Esophagus muscularis mucosa (tissue), 4 donors: Measurements from ENCODE around the gene KLHDC2. TPM values are rescaled to one million over a fixed set of nuclear protein-coding genes. Genes with fewer than 3 reads are reported as not detected.
"Not testable (repeated sequence)": the region's sequence is repeated elsewhere in the genome, so short reads cannot be mapped to it uniquely, and the experiment has no call there.

Source experiments
- DNase-seq: peaks from one replicate; pipeline ENCODE4 v3.0.0-alpha.2; 2017; ENCODE audit errors: extremely low spot score
- H3K27ac ChIP-seq, 4 donors: fragments of 200-600 bp; sonication (generic); replicated peaks in 1 of 4; 1 replicate in 3 of 4; 2 replicates in 1 of 4; pipeline ENCODE4 v1.5.1; 2016 to 2019; ENCODE audit warnings: mild to moderate bottlenecking in 1 of 4
- H3K27me3 ChIP-seq, 4 donors: fragments of 200-600 bp; sonication (generic); one replicate each; pipeline versions ENCODE4 v1.5.1 to v1.6.0; 2016 to 2019
- H3K36me3 ChIP-seq, 4 donors: fragments of 200-600 bp; sonication (generic); one replicate each; pipeline ENCODE4 v1.5.1; 2016 to 2019
- H3K4me1 ChIP-seq, 4 donors: fragments of 200-600 bp; sonication (generic); one replicate each; pipeline ENCODE4 v1.5.1; 2016 to 2019
- H3K4me3 ChIP-seq, 4 donors: fragments of 200-600 bp; sonication (generic); 1 replicate in 2 of 4; 2 replicates in 2 of 4; pipeline ENCODE4 v1.5.1; 2016 to 2019; ENCODE audit warnings: mild to moderate bottlenecking in 4 of 4, moderate library complexity in 1 of 4
- H3K9me3 ChIP-seq, 4 donors: fragments of 200-600 bp; sonication (generic); 1 replicate in 3 of 4; 2 replicates in 1 of 4; pipeline ENCODE4 v1.5.1; 2016 to 2019
- EP300 ChIP-seq: sonication (generic); formaldehyde crosslinking; IDR thresholded peaks from one replicate; pipeline ENCODE4 v1.6.1; 2017; ENCODE audit warnings: antibody characterized with exemption
- POLR2A ChIP-seq: fragments of 450-650 bp; IDR thresholded peaks from one replicate; pipeline ENCODE4 v1.6.1; 2017; ENCODE audit warnings: antibody characterized with exemption, moderate library complexity, mild to moderate bottlenecking, low read depth
- POLR2AphosphoS5 ChIP-seq, 2 donors: sonication (generic); formaldehyde crosslinking; IDR thresholded peaks; one replicate each; pipeline ENCODE4 v1.6.1; 2017; ENCODE audit warnings: antibody characterized with exemption in 2 of 2
- WGBS: methylation state at CpG from one replicate; pipeline ENCODE4 v1.1.5; 2018; 5-methylcytosine and 5-hydroxymethylcytosine counted together
- intact Hi-C: fragments of 100-400 bp; cut with DNase I; formaldehyde crosslinking; loops from one replicate; pipeline ENCODE4 v1.15.1; 2023
- total RNA-seq, 4 donors: library from RNA; depleted of rRNA; stranded (reverse); fragments of >200 nt; gene quantifications; one replicate each; pipeline versions ENCODE4 v1.1.0 to v1.2.1, GENCODE V29; 2016
- TF ChIP-seq, protein P1 (sequence below), 3 experiments: fragments of 200-600 bp in 2 of 3; fragments of 450-650 bp in 1 of 3; sonication (generic) in 2 of 3; IDR thresholded peaks; one replicate each; pipeline ENCODE4 v1.5.1; 2017 to 2019; ENCODE audit warnings: antibody characterized with exemption in 3 of 3, mild to moderate bottlenecking in 2 of 3, moderate library complexity in 1 of 3

Gene KLHDC2
- total RNA-seq, 4 donors from 2014 or later: 72.2 to 102 (median 85.8) TPM

DNA sequence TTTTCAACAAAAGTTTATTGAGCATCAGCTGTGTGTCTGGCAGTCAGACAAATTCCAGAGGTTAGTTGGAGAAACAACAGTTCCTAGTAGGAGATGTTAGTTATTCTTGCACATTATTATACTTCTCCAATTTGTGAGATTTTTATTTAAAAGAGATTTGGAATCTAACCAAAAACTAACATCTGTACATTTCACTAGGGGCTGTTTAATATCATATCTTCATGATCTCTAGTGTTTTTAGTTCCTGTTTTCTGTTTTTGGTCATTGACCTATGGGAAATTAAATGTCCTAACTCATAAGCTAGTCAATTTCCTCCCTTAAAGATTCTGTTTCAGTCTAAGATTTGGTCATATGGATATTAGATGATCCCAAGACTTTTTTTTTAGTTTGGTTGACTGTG, 34.1 kb upstream of the KLHDC2 start:
- Histone ChIP-seq H3K4me1 (no peaks in the 10 kb centered on the region), H3K36me3 (peaks cover 4 to 71% (median 39%) of the 10 kb centered on the region in 4 donors)
- intact Hi-C loops: no loop called here

DNA sequence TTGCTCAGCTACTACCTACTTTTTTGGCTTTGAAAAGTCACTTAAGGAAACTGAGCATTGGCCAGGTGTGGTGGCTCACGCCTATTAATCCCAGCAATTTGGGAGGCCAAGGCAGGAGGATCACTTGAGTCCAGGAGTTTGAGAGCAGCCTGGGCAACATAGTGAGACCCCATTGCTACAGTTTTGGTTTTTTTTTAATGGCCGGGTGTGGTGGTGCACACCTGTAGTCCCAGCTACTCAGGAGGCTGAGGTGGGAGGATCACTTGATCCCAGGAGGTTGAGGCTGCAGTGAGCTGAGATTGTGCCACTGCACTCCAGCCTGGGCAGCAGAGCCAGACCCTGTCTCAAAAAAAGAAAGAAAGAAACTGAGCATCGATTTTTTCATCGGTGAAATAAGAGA, 32.3 kb upstream of the KLHDC2 start:
- DNase-seq, intact Hi-C loops: not testable (repeated sequence)
- WGBS: 94% methylated on average over 4 of the region's 4 CpGs

More for the DNA sequence above, 34.1 kb upstream of the KLHDC2 start:
- no peak for DNase-seq
- Histone ChIP-seq H3K9me3 (no peaks in the 10 kb centered on the region), H3K27me3 (no peaks in the 10 kb centered on the region), H3K4me3 (no peak overlapping the region), H3K27ac (no peak overlapping the region)
- TF ChIP-seq, protein P1, sequence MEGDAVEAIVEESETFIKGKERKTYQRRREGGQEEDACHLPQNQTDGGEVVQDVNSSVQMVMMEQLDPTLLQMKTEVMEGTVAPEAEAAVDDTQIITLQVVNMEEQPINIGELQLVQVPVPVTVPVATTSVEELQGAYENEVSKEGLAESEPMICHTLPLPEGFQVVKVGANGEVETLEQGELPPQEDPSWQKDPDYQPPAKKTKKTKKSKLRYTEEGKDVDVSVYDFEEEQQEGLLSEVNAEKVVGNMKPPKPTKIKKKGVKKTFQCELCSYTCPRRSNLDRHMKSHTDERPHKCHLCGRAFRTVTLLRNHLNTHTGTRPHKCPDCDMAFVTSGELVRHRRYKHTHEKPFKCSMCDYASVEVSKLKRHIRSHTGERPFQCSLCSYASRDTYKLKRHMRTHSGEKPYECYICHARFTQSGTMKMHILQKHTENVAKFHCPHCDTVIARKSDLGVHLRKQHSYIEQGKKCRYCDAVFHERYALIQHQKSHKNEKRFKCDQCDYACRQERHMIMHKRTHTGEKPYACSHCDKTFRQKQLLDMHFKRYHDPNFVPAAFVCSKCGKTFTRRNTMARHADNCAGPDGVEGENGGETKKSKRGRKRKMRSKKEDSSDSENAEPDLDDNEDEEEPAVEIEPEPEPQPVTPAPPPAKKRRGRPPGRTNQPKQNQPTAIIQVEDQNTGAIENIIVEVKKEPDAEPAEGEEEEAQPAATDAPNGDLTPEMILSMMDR (IDR thresholded peaks at IDR 0.05): no peak
- TF ChIP-seq EP300 (no peak), POLR2A (no peak), POLR2AphosphoS5 (IDR thresholded peaks at IDR 0.05) (no peak)

DNA sequence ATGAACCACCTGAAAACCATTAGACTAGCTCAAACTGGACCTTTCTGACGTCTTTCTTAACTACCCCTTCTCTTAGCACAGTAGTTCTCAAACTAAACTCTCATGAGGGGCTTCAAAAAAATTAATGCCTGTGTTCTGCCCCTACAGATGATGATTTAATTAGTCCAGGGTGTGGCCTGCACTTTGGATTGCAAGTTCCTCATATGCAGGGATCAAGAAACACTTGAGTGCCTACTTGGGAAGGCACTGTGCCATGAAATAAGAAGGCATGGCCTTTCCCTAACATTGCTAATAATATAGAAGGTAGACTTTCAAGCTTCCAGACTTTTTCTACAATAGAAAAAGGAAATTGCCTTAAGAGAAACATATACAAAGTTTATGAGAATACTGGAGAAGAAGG, 22.8 kb upstream of the KLHDC2 start:
- H3K27ac ChIP-seq: no peak overlapping the region
- intact Hi-C loops: no loop called here
- 77% methylated on average over 1 of the region's 1 CpG for WGBS
- no peak for DNase-seq
- peaks cover 14 to 95% (median 52%) of the 10 kb centered on the region in 4 donors for H3K36me3 ChIP-seq
- no peak overlapping the region for H3K4me3 ChIP-seq
- H3K9me3 ChIP-seq: no peaks in the 10 kb centered on the region
- H3K27me3 ChIP-seq: no peaks in the 10 kb centered on the region
- TF ChIP-seq, protein P1 (IDR thresholded peaks at IDR 0.05): no peak
- TF ChIP-seq POLR2AphosphoS5 (IDR thresholded peaks at IDR 0.05) (no peak), POLR2A (no peak)
- H3K4me1 ChIP-seq: no peaks in the 10 kb centered on the region

More for the DNA sequence above, 32.3 kb upstream of the KLHDC2 start:
- H3K27ac ChIP-seq, H3K4me3 ChIP-seq, H3K9me3 ChIP-seq, H3K4me1 ChIP-seq, H3K27me3 ChIP-seq: not testable (repeated sequence)
- H3K36me3 ChIP-seq: peaks cover 3 to 68% (median 35%) of the 10 kb centered on the region in 4 donors

DNA sequence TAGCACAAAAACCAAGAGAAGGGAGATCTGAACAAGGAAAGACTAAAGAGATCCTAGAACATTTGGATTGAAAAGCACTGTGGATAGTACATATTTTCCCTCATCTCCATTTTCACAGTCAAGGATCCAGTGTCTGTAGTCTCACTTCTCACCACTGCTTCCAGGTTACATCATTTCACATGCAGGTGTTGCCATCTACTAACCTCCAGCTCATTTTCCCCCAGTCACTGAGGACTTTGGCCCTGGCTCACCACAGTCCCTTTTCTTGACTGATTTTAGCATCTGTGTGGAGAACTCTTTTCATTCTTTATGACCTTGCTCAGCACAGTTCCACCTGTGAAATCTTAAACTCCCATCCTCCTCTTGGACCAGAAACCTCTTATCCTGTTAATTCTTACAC, 21.5 kb upstream of the KLHDC2 start:
- H3K4me3 ChIP-seq, H3K4me1 ChIP-seq, intact Hi-C loops, H3K27me3 ChIP-seq, H3K27ac ChIP-seq, H3K9me3 ChIP-seq, DNase-seq: not testable (repeated sequence)
- peaks cover 9 to 93% (median 48%) of the 10 kb centered on the region in 4 donors for H3K36me3 ChIP-seq

DNA sequence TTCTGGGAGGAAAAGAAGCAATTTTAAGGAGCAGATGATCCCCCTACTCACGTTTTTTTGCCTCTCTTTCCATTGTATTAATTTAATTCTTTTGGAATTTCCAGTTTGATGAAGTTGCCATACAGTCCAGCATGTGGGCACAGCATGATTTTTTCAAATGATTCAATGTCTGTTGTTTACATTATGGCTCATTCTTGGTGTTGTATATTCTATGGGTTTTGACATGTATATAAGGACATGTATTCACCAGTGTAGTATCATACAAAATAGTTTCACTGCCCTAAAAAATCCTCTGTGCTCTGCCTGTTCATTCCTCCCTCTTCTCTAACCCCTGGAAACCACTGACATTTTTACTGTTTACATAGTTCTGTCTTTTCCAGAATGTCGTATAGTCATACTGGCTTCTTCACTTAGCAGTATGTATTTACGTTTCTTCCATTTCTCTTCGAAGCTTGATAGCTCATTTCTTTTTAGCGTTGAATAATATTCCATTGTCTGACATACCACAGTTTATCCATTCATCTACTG, 13.3 kb upstream of the KLHDC2 start:
- Histone ChIP-seq H3K27ac (no peak overlapping the region), H3K9me3 (no peaks in the 10 kb centered on the region), H3K4me1 (no peaks in the 10 kb centered on the region), H3K4me3 (no peak overlapping the region), H3K36me3 (peaks cover 4 to 32% (median 8%) of the 10 kb centered on the region in 4 donors), H3K27me3 (no peaks in the 10 kb centered on the region)
- 63% methylated on average over 5 of the region's 5 CpGs for WGBS
- TF ChIP-seq POLR2AphosphoS5 (IDR thresholded peaks at IDR 0.05) (no peak), POLR2A (no peak), EP300 (no peak)
- TF ChIP-seq, protein P1 (IDR thresholded peaks at IDR 0.05): no peak
- DNase-seq: no peak
- intact Hi-C loops: no loop called here

DNA sequence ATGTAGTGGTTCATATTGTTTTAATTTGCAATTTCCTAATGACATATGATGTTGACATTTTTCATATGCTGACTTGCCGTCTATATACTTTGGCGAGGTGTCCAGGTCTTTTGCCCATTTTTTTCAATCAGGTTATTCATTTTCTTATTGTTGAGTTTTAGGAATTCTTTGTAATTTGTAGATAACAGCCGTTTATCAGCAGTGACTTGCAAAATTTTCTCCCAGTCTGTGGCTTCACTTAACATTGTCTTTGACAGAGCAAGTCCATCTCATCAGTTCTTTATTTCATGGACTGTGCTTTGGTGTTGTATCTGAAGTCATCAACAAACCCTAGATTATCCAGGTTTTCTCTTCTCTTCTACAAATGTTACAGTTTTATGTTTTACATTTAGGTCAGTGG, 12.6 kb upstream of the KLHDC2 start:
- no peak overlapping the region for H3K4me3 ChIP-seq
- H3K9me3 ChIP-seq: no peaks in the 10 kb centered on the region
- no peaks in the 10 kb centered on the region for H3K27me3 ChIP-seq
- intact Hi-C loops: no loop called here
- 90% methylated on average over 3 of the region's 3 CpGs for WGBS
- no peak for DNase-seq
- TF ChIP-seq POLR2AphosphoS5 (IDR thresholded peaks at IDR 0.05): no peak
- no peak for TF ChIP-seq EP300
- TF ChIP-seq, protein P1 (IDR thresholded peaks at IDR 0.05): no peak
- no peak for TF ChIP-seq POLR2A
- no peak overlapping the region for H3K27ac ChIP-seq
- peaks cover 0 to 25% (median 5%) of the 10 kb centered on the region in 4 donors for H3K36me3 ChIP-seq
- no peaks in the 10 kb centered on the region for H3K4me1 ChIP-seq
